ELR (cell line): ENCODE results near the gene QRSL1.
"Not testable (repeated sequence)": the region's sequence is repeated elsewhere in the genome, so short reads cannot be mapped to it uniquely, and the experiment has no call there.

Experiments
- DNase-seq: peaks from one replicate; pipeline ENCODE4 v3.0.0-alpha.2; 2015; ENCODE audit warnings: low read depth

The QRSL1 gene

GRCh38 chr6:106677282-106677681, 47.9 kb downstream of the QRSL1 start:
- DNase-seq = no peak

GRCh38 chr6:106684011-106684410, 54.6 kb downstream of the QRSL1 start:
- no peak for DNase-seq

- DNase-seq = peak; percentile 83
Observed at GRCh38 chr6:106685833-106686232, 56.5 kb downstream of the QRSL1 start.

- DNase-seq = peak; percentile 13
Observed at GRCh38 chr6:106688177-106688951, 59.0 kb downstream of the QRSL1 start.

DNA sequence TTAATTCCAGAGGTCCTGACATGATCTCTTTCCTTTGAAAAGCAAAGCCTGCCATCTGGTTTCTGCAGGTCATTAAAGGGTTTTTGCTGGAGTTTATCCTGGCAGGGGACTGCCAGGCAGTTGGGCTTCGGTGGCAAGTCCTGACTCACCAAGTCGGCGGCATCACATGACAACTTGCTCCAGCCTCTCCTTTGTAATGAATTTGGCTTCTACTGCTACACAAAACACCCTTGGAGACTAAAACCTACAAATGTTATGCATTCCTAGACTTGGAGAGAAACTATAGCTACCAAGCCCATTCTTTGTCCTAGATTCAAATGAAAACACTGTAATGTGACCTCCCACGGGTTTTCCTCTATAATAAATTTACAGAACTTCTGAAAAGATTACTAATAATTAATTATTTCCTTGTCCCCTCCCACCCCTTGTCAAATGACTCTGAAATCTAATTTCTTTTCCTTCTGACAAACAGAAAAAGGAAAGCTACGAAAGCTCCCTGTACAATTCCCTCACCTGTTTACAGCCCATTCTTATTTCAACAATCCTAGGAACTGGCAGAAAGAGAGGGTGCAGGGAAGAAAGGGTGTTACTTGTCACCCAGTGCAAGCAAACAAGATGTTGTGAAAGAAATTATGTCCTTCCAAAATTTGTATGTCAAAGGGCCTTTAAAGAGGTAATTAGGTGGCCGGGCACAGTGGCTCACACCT, 62.9 kb downstream of the QRSL1 start:
- peak; percentile 43 for DNase-seq

- no peak for DNase-seq
Observed at GRCh38 chr6:106692819-106693208, 63.4 kb downstream of the QRSL1 start.

GRCh38 chr6:106693418-106693817, 64.0 kb downstream of the QRSL1 start:
- DNase-seq = no peak

DNA sequence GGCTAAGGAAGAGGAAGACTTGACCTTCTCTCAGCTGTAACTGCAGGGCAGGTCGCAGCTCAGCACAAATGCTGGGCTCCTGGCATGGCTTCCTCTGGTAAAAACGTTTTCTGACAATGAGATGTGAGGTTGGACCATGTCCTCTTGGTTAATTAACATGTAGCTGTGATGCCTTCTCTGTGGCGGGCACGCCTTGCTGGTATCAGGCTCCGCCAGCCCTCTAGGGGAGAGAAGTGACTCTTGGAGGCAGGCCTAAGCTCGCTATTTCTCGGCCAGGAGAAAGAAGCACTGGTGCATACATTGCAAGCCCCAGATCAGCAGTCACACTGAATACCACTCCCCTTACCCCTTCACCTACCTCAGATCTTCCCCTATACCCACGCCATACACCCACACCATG, 65.0 kb downstream of the QRSL1 start:
- no peak for DNase-seq

DNA sequence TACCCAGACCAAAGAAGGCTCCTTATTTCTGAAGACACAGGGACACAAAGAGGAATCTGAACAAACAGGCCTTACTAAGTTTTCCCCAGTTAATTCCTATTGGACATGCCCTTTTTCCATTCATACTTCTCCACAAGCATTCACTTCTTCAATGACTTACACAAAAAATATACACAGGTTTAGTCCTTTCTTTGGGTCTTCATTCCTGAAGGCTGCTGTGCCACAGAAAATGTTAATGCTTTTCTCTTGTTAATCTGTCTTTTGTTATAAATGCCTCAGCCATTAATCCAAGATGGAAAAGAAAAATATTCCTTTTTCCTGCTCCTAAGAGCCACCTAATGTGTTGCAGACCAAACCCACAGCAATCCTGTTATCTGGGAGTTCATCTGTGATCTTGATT, 71.2 kb downstream of the QRSL1 start:
- DNase-seq = no peak

DNA sequence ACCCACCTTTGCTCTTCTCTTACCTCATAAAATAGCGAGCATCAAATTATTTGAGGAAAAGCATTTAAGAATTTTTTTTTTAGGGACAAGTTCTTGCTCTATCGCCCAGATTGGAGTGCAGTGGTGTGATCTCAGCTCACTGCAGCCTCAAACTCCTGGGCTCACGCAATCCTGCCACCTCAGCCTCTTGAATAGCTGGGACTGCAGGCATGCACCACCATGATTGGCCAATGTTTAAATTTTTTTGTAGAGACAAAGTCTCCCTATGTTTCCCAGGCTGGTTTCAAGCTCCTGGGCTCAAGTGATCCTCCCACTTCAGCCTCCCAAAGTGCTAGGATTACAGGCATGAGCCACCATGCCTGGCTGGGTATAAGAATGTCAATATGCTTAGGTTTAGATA, 71.8 kb downstream of the QRSL1 start:
- DNase-seq = not testable (repeated sequence)

DNA sequence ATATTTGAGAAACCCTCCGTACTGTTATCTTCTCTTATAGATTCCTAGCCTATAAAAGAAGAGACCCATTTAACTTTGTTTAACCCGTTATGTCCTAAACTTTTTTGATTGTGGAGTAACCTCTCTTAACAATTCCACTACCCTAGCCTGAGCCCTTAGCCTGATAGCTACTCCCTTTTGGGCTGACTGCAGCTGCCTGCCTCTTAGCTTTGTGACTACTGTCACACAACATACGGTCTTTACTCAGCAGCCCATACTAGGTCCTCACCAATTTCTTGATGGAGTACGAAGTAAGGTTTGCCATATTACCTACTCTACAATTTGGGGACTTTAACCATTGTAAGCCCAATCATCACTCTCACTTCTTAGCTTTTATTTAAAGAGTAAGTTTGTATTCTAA, 72.7 kb downstream of the QRSL1 start:
- no peak for DNase-seq

DNA sequence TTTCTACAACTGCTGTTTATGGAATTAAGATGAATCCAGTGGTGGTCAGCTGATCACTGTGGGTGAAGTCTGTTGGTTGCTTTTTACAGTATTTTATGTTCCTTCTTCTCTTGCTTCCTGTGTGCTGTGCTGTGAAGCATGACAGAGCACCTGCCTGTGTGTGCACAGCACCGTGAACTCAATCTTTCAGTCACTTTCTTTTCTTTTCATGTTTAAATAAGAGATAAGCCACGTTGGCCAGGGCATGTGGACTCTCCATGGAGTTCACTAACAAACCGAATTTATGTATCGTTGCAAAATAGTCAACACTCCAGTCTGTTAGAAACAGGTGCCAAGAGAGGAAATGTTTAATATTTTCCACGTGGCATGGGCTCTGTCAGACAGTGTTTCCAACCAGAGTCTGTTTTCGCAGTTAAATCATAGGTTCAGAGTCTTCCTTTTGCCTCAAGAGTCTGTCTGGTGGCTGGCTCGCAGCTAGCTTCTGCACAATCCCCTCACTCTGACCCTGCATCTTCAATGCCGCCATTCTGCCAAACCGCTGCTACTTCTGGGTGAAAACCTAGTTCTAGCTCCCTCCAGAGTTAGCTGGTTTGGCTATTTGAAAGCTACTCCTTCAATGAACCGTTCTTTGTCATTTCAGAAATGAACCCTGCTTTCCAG, 73.2 kb downstream of the QRSL1 start:
- DNase-seq = no peak

DNA sequence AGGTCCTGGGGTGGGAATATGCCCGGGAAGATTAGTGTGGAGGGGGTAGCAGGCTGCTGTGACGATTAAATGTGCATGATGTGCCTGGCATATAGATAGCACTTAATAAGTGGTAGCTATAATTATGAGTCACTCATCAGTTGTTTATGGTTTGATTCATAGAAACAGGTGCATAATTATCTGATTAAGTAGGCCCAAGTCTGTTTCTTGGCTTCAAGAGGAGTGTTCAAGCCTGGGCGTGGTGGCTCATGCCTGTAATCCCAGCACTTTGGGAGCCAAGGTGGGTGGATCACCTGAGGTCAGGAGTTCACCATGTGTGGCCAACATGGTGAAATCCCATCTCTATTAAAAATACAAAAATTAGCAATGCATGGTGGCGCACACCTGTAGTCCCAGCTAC, 74.9 kb downstream of the QRSL1 start:
- DNase-seq = no peak

- DNase-seq = no peak
Observed at GRCh38 chr6:106705156-106705555, 75.8 kb downstream of the QRSL1 start.

DNA sequence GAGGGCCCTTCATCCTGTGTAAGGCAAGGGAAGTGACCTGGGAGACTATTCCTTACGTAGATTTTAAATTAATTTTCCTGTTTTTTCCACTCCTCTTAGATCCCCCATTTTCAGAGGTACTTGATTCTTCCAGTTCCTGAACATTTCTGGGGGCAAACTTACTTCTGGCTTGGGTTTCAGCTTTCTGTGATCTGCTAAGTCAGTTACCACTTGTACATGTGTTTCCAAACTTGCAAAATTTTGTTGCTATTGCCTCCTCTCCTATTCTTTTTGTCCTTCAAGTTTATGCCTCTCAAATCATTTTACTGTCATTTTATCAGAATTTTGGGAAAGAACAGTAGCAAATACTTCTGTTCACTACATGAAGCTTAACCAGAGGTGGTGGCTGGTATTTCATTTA, 81.2 kb downstream of the QRSL1 start:
- DNase-seq = no peak

DNA sequence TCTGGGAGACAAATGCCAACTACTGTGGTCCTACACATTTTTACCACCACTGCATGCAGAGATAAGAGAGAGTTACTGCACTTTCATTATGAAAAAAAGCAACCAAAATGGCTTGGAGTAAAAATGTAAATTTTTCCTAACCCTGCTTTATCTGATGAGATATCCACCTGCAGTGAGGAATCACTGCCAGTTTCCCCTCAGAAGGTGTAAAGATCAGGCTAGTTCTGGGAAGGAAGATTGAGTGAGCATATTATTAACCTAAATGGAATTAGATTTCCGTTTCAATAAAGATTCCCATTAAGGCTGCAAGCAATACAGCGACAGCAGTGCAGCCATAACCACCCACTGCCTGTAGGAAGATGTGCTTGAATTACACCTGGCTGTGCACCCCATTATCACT, 84.9 kb downstream of the QRSL1 start:
- DNase-seq = no peak

GRCh38 chr6:106715922-106716321, 86.5 kb downstream of the QRSL1 start:
- DNase-seq = no peak

GRCh38 chr6:106716966-106717365, 87.6 kb downstream of the QRSL1 start:
- DNase-seq = no peak
